GM23338 (cell line): ENCODE results near the gene FUT1.

Experiments
- POLR2AphosphoS5 ChIP-seq: IDR thresholded peaks from 2 replicates; pipeline ENCODE4 v1.6.1; 2016; ENCODE audit warnings: antibody characterized with exemption, low read depth
- STAT1 ChIP-seq: IDR thresholded peaks from one replicate; pipeline ENCODE4 v1.6.1; 2016; ENCODE audit warnings: antibody characterized with exemption; ENCODE audit not compliant: unreplicated experiment
- ZNF114 ChIP-seq: fragments of 250-450 bp; sonication (Bioruptor Pico); IDR thresholded peaks from 2 replicates; pipeline ENCODE4 v1.5.0; 2020; ENCODE audit warnings: mild to moderate bottlenecking, moderate library complexity
- TF ChIP-seq, protein P1 (sequence below), 2 experiments: fragments of 200-600 bp in 1 of 2; sonication (generic) in 1 of 2; conservative IDR thresholded peaks; 2 replicates each; pipeline versions ENCODE4 v1.5.1 to v1.6.1; 2016 to 2017; ENCODE audit warnings: antibody characterized with exemption in 2 of 2, low read depth in 2 of 2, mild to moderate bottlenecking in 2 of 2, moderate library complexity in 1 of 2
- TF ChIP-seq, protein P2 (sequence below): IDR thresholded peaks from one replicate; pipeline ENCODE4 v1.6.1; 2018; ENCODE audit warnings: antibody characterized with exemption; ENCODE audit not compliant: unreplicated experiment

DNA sequence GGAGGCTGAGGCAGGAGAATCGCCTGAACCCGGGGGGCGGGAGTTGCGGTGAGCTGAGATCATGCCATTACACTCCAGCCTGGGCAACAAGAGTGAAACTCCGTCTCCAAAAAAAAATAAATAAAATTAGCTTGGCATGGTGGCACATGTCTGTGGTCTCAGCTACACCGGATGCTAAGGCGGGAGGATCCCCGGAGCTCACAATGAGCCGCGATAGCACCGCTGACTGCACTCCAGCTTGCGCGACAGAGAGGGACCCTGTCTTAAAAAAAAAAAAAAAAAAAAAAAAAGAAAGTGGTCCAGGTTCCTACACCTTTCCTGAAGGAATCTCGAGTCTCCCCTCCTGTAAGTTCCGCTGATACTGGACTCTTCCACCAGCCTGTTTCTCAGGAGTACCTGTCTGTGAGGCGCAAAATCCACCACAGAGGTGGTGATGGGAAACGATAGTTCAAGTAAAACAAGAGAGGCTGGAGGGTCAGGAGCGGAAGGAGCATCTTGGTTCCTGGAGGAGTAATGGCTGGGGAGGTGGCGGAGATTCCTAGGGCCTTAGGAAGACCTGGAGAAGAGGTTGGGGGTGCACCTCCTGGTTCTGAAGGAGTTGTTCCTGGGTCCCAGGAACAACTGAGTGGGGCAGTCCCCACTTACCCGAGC, 471 bp downstream of the FUT1 start:
- TF ChIP-seq POLR2AphosphoS5 (no peak), ZNF114 (CRISPR knock-in tag) (no peak), STAT1 (no peak)
- TF ChIP-seq, protein P1, sequence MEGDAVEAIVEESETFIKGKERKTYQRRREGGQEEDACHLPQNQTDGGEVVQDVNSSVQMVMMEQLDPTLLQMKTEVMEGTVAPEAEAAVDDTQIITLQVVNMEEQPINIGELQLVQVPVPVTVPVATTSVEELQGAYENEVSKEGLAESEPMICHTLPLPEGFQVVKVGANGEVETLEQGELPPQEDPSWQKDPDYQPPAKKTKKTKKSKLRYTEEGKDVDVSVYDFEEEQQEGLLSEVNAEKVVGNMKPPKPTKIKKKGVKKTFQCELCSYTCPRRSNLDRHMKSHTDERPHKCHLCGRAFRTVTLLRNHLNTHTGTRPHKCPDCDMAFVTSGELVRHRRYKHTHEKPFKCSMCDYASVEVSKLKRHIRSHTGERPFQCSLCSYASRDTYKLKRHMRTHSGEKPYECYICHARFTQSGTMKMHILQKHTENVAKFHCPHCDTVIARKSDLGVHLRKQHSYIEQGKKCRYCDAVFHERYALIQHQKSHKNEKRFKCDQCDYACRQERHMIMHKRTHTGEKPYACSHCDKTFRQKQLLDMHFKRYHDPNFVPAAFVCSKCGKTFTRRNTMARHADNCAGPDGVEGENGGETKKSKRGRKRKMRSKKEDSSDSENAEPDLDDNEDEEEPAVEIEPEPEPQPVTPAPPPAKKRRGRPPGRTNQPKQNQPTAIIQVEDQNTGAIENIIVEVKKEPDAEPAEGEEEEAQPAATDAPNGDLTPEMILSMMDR (conservative IDR thresholded peaks at IDR 0.05; ENCODE audit: low read depth in 2 of 2) = no peak
- TF ChIP-seq, protein P2, sequence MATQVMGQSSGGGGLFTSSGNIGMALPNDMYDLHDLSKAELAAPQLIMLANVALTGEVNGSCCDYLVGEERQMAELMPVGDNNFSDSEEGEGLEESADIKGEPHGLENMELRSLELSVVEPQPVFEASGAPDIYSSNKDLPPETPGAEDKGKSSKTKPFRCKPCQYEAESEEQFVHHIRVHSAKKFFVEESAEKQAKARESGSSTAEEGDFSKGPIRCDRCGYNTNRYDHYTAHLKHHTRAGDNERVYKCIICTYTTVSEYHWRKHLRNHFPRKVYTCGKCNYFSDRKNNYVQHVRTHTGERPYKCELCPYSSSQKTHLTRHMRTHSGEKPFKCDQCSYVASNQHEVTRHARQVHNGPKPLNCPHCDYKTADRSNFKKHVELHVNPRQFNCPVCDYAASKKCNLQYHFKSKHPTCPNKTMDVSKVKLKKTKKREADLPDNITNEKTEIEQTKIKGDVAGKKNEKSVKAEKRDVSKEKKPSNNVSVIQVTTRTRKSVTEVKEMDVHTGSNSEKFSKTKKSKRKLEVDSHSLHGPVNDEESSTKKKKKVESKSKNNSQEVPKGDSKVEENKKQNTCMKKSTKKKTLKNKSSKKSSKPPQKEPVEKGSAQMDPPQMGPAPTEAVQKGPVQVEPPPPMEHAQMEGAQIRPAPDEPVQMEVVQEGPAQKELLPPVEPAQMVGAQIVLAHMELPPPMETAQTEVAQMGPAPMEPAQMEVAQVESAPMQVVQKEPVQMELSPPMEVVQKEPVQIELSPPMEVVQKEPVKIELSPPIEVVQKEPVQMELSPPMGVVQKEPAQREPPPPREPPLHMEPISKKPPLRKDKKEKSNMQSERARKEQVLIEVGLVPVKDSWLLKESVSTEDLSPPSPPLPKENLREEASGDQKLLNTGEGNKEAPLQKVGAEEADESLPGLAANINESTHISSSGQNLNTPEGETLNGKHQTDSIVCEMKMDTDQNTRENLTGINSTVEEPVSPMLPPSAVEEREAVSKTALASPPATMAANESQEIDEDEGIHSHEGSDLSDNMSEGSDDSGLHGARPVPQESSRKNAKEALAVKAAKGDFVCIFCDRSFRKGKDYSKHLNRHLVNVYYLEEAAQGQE = no peak
